Endodermal cell (in vitro differentiated cells): ENCODE data around the gene MYO15B. TPM values are rescaled to one million over a fixed set of nuclear protein-coding genes. Genes with fewer than 3 reads are reported as not detected.
"Not testable (repeated sequence)": the region's sequence is repeated elsewhere in the genome, so short reads cannot be mapped to it uniquely, and the experiment has no call there.

Experiments used
- DNase-seq: peaks from one replicate; pipeline ENCODE4 v3.0.0-alpha.2; 2017
- H3K27ac ChIP-seq: 2 replicates; pipeline ENCODE4 v1.5.1; 2013; ENCODE audit warnings: mild to moderate bottlenecking, low read depth, low read length, moderate library complexity
- H3K27me3 ChIP-seq: 2 replicates; pipeline ENCODE4 v1.6.1; 2013; ENCODE audit warnings: mild to moderate bottlenecking, low read length, moderate library complexity; ENCODE audit not compliant: insufficient read depth, control insufficient read depth, poor library complexity, severe bottlenecking
- H3K36me3 ChIP-seq: 2 replicates; pipeline ENCODE4 v1.7.0; 2013; ENCODE audit warnings: mild to moderate bottlenecking, low read length, moderate library complexity; ENCODE audit not compliant: control insufficient read depth, insufficient read depth
- H3K4me1 ChIP-seq: one replicate; pipeline ENCODE4 v1.7.0; 2013; ENCODE audit warnings: low read length; ENCODE audit not compliant: control insufficient read depth, insufficient read depth
- H3K4me3 ChIP-seq: 2 replicates; pipeline ENCODE4 v1.5.1; 2013; ENCODE audit warnings: mild to moderate bottlenecking, low read length, moderate library complexity
- H3K9ac ChIP-seq: 2 replicates; pipeline ENCODE4 v1.6.1; 2013; ENCODE audit warnings: mild to moderate bottlenecking, low read length, moderate library complexity; ENCODE audit not compliant: poor library complexity, severe bottlenecking; ENCODE audit errors: extremely low read depth
- H3K9me3 ChIP-seq: 2 replicates; pipeline ENCODE4 v1.6.1; 2013; ENCODE audit warnings: mild to moderate bottlenecking, low read length, moderate library complexity; ENCODE audit not compliant: control insufficient read depth
- H3K27ac Mint-ChIP-seq: 2 replicates; pipeline ENCODE4 v1.8.0; 2020; ENCODE audit warnings: mixed read lengths
- H3K27me3 Mint-ChIP-seq: 2 replicates; pipeline ENCODE4 v1.8.0; 2021; ENCODE audit warnings: mild to moderate bottlenecking, mixed read lengths; ENCODE audit not compliant: insufficient read depth
- H3K36me3 Mint-ChIP-seq: 2 replicates; pipeline ENCODE4 v1.8.0; 2020; ENCODE audit warnings: low read depth, mixed read lengths
- H3K4me1 Mint-ChIP-seq: 2 replicates; pipeline ENCODE4 v1.8.0; 2020; ENCODE audit warnings: mixed read lengths
- H3K4me3 Mint-ChIP-seq: 2 replicates; pipeline ENCODE4 v1.8.0; 2020; ENCODE audit warnings: mild to moderate bottlenecking, moderate library complexity, mixed read lengths
- H3K9me3 Mint-ChIP-seq: 2 replicates; pipeline ENCODE4 v1.8.0; 2020; ENCODE audit warnings: mild to moderate bottlenecking, mixed read lengths
- WGBS, 2 experiments: methylation state at CpG; one replicate each; pipeline versions ENCODE4 v1.1.5 to v1.1.7; 2013; ENCODE audit warnings: missing lambda C conversion rate in 2 of 2, mixed read lengths in 1 of 2; ENCODE audit not compliant: insufficient coverage in 1 of 2, insufficient read length in 1 of 2; 5-methylcytosine and 5-hydroxymethylcytosine counted together
- total RNA-seq, 2 donors: library from RNA; stranded (reverse); fragmentation: NEBNext Ultra II Directional in 1 of 2; extraction: Animal tissue kit (Norgen Biotek cat#: 25700) in 1 of 2; gene quantifications; 2 replicates in 1 of 2; 3 replicates in 1 of 2; pipeline ENCODE4 v1.2.1, GENCODE V29; 2021
- TF ChIP-seq, protein P1 (sequence below): fragments of 200-600 bp; sonication (generic); conservative IDR thresholded peaks from 2 replicates; pipeline ENCODE4 v1.5.0; 2021; ENCODE audit warnings: antibody characterized with exemption, mild to moderate bottlenecking

The MYO15B gene
- total RNA-seq, 2 donors from 2014 or later = 89.0 to 123 TPM

DNA sequence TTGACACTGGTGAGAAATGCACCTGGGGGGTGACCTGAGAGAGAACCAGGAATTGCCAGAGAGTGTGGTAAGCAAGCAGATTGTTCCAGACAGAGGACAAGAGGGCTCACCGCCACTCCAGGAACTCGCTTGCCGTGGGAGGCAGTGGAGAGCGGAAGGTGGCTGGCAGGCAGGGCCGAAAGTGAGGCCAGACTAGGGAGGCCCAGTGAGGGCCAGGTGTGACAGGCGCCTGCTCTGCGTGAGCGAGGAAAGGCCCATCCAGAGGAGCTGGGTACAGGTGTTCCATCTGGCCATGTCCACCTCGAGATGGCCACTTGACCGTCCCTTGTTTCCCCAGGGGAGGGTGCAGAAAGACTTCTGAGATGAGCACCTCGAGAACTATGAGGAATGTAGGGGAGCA is 11.9 kb upstream of the MYO15B start:
- 78 to 88% methylated on average over 6 to 11 of the region's 11 CpGs for WGBS, 2 experiments
- no peaks in the 10 kb centered on the region for H3K9me3 ChIP-seq
- H3K27me3 ChIP-seq = no peaks in the 10 kb centered on the region
- no peak overlapping the region for H3K4me3 ChIP-seq
- peak; percentile 43 for DNase-seq
- TF ChIP-seq, protein P1, sequence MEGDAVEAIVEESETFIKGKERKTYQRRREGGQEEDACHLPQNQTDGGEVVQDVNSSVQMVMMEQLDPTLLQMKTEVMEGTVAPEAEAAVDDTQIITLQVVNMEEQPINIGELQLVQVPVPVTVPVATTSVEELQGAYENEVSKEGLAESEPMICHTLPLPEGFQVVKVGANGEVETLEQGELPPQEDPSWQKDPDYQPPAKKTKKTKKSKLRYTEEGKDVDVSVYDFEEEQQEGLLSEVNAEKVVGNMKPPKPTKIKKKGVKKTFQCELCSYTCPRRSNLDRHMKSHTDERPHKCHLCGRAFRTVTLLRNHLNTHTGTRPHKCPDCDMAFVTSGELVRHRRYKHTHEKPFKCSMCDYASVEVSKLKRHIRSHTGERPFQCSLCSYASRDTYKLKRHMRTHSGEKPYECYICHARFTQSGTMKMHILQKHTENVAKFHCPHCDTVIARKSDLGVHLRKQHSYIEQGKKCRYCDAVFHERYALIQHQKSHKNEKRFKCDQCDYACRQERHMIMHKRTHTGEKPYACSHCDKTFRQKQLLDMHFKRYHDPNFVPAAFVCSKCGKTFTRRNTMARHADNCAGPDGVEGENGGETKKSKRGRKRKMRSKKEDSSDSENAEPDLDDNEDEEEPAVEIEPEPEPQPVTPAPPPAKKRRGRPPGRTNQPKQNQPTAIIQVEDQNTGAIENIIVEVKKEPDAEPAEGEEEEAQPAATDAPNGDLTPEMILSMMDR = no peak
- H3K27me3 Mint-ChIP-seq = no peaks in the 10 kb centered on the region
- H3K27ac Mint-ChIP-seq = peak overlapping the region; percentile 82
- H3K9ac ChIP-seq = no peak overlapping the region
- no peaks in the 10 kb centered on the region for H3K36me3 ChIP-seq
- peaks cover 18% of the 10 kb centered on the region for H3K36me3 Mint-ChIP-seq
- no peaks in the 10 kb centered on the region for H3K4me1 Mint-ChIP-seq
- no peaks in the 10 kb centered on the region for H3K4me1 ChIP-seq
- H3K4me3 Mint-ChIP-seq = no peak overlapping the region
- H3K27ac ChIP-seq = no peak overlapping the region
- H3K9me3 Mint-ChIP-seq = peaks cover 1% of the 10 kb centered on the region

- no peaks in the 10 kb centered on the region for H3K27me3 Mint-ChIP-seq
- no peak overlapping the region for H3K4me3 ChIP-seq
- peaks cover 13% of the 10 kb centered on the region for H3K36me3 Mint-ChIP-seq
- H3K27me3 ChIP-seq = no peaks in the 10 kb centered on the region
- peaks cover 5% of the 10 kb centered on the region for H3K9me3 Mint-ChIP-seq
- WGBS, 2 experiments = 95 to 97% methylated on average over 8 to 13 of the region's 15 CpGs
- TF ChIP-seq, protein P1 = no peak
- H3K4me3 Mint-ChIP-seq = no peak overlapping the region
- no peaks in the 10 kb centered on the region for H3K4me1 Mint-ChIP-seq
- no peaks in the 10 kb centered on the region for H3K4me1 ChIP-seq
- H3K27ac Mint-ChIP-seq = no peak overlapping the region
- no peaks in the 10 kb centered on the region for H3K36me3 ChIP-seq
- H3K9me3 ChIP-seq = no peaks in the 10 kb centered on the region
- DNase-seq = no peak
- no peak overlapping the region for H3K27ac ChIP-seq
- no peak overlapping the region for H3K9ac ChIP-seq
These were observed 10.9 kb upstream of the MYO15B start for GRCh38 chr17:75576661-75577060.

- H3K9me3 ChIP-seq, H3K9ac ChIP-seq, H3K4me1 Mint-ChIP-seq, H3K4me1 ChIP-seq, H3K27me3 Mint-ChIP-seq, H3K36me3 Mint-ChIP-seq, H3K27ac ChIP-seq, H3K27me3 ChIP-seq, H3K4me3 Mint-ChIP-seq, H3K36me3 ChIP-seq, H3K27ac Mint-ChIP-seq, H3K4me3 ChIP-seq: not testable (repeated sequence)
- WGBS, 2 experiments = 91 to 93% methylated on average over 23 of the region's 23 CpGs
- peaks cover 16% of the 10 kb centered on the region for H3K9me3 Mint-ChIP-seq
- DNase-seq = peak; percentile 46
These were observed 6.4 kb upstream of the MYO15B start for GRCh38 chr17:75581121-75581725.

DNA sequence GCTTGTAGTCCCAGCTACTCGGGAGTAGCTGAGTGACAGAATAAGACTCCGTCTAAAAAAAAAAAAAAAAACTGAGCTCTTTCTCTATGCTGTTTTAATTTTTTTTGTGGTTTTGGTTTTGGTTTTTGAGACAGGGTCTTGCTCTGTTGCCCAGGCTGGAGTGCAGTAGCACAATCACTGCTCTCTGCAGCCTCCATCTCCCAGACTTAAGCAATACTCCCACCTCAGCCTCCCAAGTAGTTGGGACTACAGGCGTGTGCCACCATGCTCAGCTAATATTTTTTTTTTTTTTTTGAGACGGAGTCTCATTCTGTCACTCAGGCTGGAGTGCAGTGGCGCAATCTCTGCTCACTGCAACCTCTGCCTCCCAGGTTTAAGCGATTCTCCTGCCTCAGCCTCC is 4.4 kb upstream of the MYO15B start:
- not testable (repeated sequence) for H3K27ac ChIP-seq, H3K27ac Mint-ChIP-seq, H3K36me3 Mint-ChIP-seq, H3K4me1 Mint-ChIP-seq, H3K36me3 ChIP-seq, H3K4me3 Mint-ChIP-seq, H3K9ac ChIP-seq, H3K4me3 ChIP-seq, H3K9me3 ChIP-seq, H3K4me1 ChIP-seq, DNase-seq, H3K27me3 Mint-ChIP-seq
- H3K27me3 ChIP-seq = peaks cover 12% of the 10 kb centered on the region
- peaks cover 16% of the 10 kb centered on the region for H3K9me3 Mint-ChIP-seq
- 89 to 100% methylated on average over 1 to 6 of the region's 6 CpGs for WGBS, 2 experiments
